SK-N-SH (cell line): ENCODE measurements around the gene PNPLA1. TPM values are rescaled to one million over a fixed set of nuclear protein-coding genes. Genes with fewer than 3 reads are reported as not detected.

Experiments used
- CTCF ChIA-PET: fragments of 300-600, 350-600 bp; formaldehyde crosslinking; extraction: SDS; loops from one replicate; lab custom pipeline; 2021; lab: Yijun Ruan, JAX
- POLR2A ChIA-PET: fragments of 350-600 bp; sonication (Branson Sonifier 250); formaldehyde crosslinking; extraction: SDS; loops from one replicate; lab custom pipeline; 2020; ENCODE audit warnings: antibody characterized with exemption, inconsistent platforms; lab: Yijun Ruan, JAX
- DNase-seq: peaks from one replicate; pipeline ENCODE4 v3.0.0; 2012
- H2AFZ ChIP-seq: fragments of 200-600 bp; sonication (generic); 2 replicates; pipeline ENCODE4 v1.8.1; 2016; ENCODE audit warnings: antibody characterized with exemption, mild to moderate bottlenecking, low read depth
- H3F3A ChIP-seq: fragments of 200-600 bp; sonication (generic); replicated peaks from 2 replicates; pipeline ENCODE3; 2016; ENCODE audit warnings: antibody characterized with exemption, mild to moderate bottlenecking; ENCODE audit not compliant: insufficient read depth
- H3K27ac ChIP-seq, 2 experiments: fragments of 200-500 bp in 1 of 2; fragments of 200-600 bp in 1 of 2; sonication (Bioruptor generic) in 1 of 2; sonication (generic), shearing (Covaris generic) in 1 of 2; 2 replicates each; pipeline versions ENCODE4 v1.5.1 to v1.6.1; 2014 to 2016; ENCODE audit warnings: low read depth in 2 of 2, inconsistent platforms in 1 of 2, low read length in 1 of 2, mild to moderate bottlenecking in 1 of 2, mixed read lengths in 1 of 2
- H3K27me3 ChIP-seq: fragments of 200-600 bp; sonication (generic), shearing (Covaris generic); 2 replicates; pipeline ENCODE4 v1.6.1; 2016; ENCODE audit warnings: mixed run types; ENCODE audit not compliant: insufficient read depth
- H3K36me3 ChIP-seq, 2 experiments: fragments of 200-500 bp in 1 of 2; fragments of 200-600 bp in 1 of 2; sonication (Bioruptor generic) in 1 of 2; sonication (generic) in 1 of 2; replicated peaks in 1 of 2; 2 replicates each; pipeline versions ENCODE3 to v1.5.1; 2014 to 2016; ENCODE audit warnings: low read length in 1 of 2, mild to moderate bottlenecking in 1 of 2; ENCODE audit not compliant: insufficient read depth in 2 of 2, control insufficient read depth in 1 of 2
- H3K4me1 ChIP-seq, 2 experiments: fragments of 200-500 bp in 1 of 2; fragments of 200-600 bp in 1 of 2; sonication (Bioruptor generic) in 1 of 2; sonication (generic), shearing (Covaris generic) in 1 of 2; 2 replicates each; pipeline versions ENCODE4 v1.5.1 to v1.6.1; 2014 to 2016; ENCODE audit warnings: low read depth in 1 of 2, low read length in 1 of 2, mixed run types in 1 of 2; ENCODE audit not compliant: insufficient read depth in 2 of 2, control insufficient read depth in 1 of 2
- H3K4me2 ChIP-seq: fragments of 200-600 bp; sonication (generic), shearing (Covaris generic); 2 replicates; pipeline ENCODE4 v1.6.1; 2017; ENCODE audit warnings: mixed run types
- H3K4me3 ChIP-seq, 2 experiments: fragments of 200-500 bp in 1 of 2; fragments of 200-600 bp in 1 of 2; sonication (Bioruptor generic) in 1 of 2; sonication (generic), shearing (Covaris generic) in 1 of 2; 2 replicates each; pipeline versions ENCODE4 v1.5.1 to v1.8.1; 2014 to 2016; ENCODE audit warnings: low read depth in 2 of 2, inconsistent platforms in 1 of 2, low read length in 1 of 2, mild to moderate bottlenecking in 1 of 2, mixed read lengths in 1 of 2, moderate library complexity in 1 of 2
- H3K79me2 ChIP-seq: fragments of 200-600 bp; sonication (generic); 2 replicates; pipeline ENCODE4 v1.8.1; 2017; ENCODE audit warnings: mild to moderate bottlenecking; ENCODE audit not compliant: insufficient read depth
- H3K9ac ChIP-seq: fragments of 200-600 bp; sonication (generic); 2 replicates; pipeline ENCODE4 v1.6.1; 2017; ENCODE audit warnings: mixed run types
- H3K9me2 ChIP-seq: fragments of 200-600 bp; sonication (generic); 2 replicates; pipeline ENCODE4 v1.6.1; 2017; ENCODE audit warnings: mixed run types
- H3K9me3 ChIP-seq: fragments of 200-600 bp; sonication (generic); 2 replicates; pipeline ENCODE4 v1.6.1; 2017; ENCODE audit warnings: mixed run types, mild to moderate bottlenecking, moderate library complexity
- H4K20me1 ChIP-seq: fragments of 200-600 bp; sonication (generic); 2 replicates; pipeline ENCODE4 v1.6.1; 2017; ENCODE audit warnings: mild to moderate bottlenecking, mixed run types; ENCODE audit not compliant: insufficient read depth
- CHD2 ChIP-seq: fragments of 150-350 bp; IDR thresholded peaks from 2 replicates; pipeline ENCODE4 v1.6.1; 2018; ENCODE audit warnings: low read length; ENCODE audit not compliant: partially characterized antibody
- EP300 ChIP-seq, 2 experiments: IDR thresholded peaks; 2 replicates each; pipeline versions ENCODE4 v1.4.0 to v1.6.1; 2012; ENCODE audit warnings: borderline replicate concordance in 1 of 2, low read depth in 1 of 2, low read length in 1 of 2
- FOXJ3 ChIP-seq: sonication (generic); formaldehyde crosslinking; IDR thresholded peaks from 2 replicates; pipeline ENCODE4 v1.5.1; 2020; ENCODE audit warnings: mild to moderate bottlenecking, missing genetic modification reagents
- RAD21 ChIP-seq: IDR thresholded peaks from 2 replicates; pipeline ENCODE4 v1.6.1; 2012; ENCODE audit warnings: mild to moderate bottlenecking, low read length
- RCOR1 ChIP-seq: fragments of 150-350 bp; IDR thresholded peaks from 2 replicates; pipeline ENCODE4 v1.6.1; 2017; ENCODE audit warnings: antibody characterized with exemption, low read length
- RXRA ChIP-seq: IDR thresholded peaks from 2 replicates; pipeline ENCODE4 v1.4.0; 2012; ENCODE audit warnings: low read depth, mild to moderate bottlenecking, borderline replicate concordance
- SMC3 ChIP-seq: IDR thresholded peaks from 2 replicates; pipeline ENCODE4 v1.6.1; 2012; ENCODE audit warnings: low read depth, low read length, improper control_type of control experiment
- TAF1 ChIP-seq: IDR thresholded peaks from 2 replicates; pipeline ENCODE4 v1.6.1; 2012; ENCODE audit warnings: low read depth, mild to moderate bottlenecking, low read length, moderate library complexity, borderline replicate concordance
- TEAD4 ChIP-seq: IDR thresholded peaks from 2 replicates; pipeline ENCODE4 v1.4.0; 2012; ENCODE audit warnings: mild to moderate bottlenecking, borderline replicate concordance; ENCODE audit not compliant: insufficient read depth
- YY1 ChIP-seq: IDR thresholded peaks from 2 replicates; pipeline ENCODE4 v1.4.0; 2012; ENCODE audit warnings: low read depth, mild to moderate bottlenecking
- WGBS: methylation state at CpG from one replicate; pipeline ENCODE4 v1.1.6; 2017; ENCODE audit warnings: low lambda C conversion rate; 5-methylcytosine and 5-hydroxymethylcytosine counted together
- polyA plus RNA-seq, 3 experiments: library from polyadenylated mRNA; depleted of rRNA; stranded (reverse); fragments of >200 nt; gene quantifications; 2 replicates each; pipeline ENCODE4 v1.2.3, GENCODE V29; 2012
- TF ChIP-seq, protein P1 (sequence below): IDR thresholded peaks from 2 replicates; pipeline ENCODE4 v1.4.0; 2012; ENCODE audit warnings: low read depth, borderline replicate concordance
- TF ChIP-seq, protein P2 (sequence below): IDR thresholded peaks from 2 replicates; pipeline ENCODE4 v1.6.1; 2012; ENCODE audit warnings: mild to moderate bottlenecking, low read depth, low read length, moderate library complexity
- TF ChIP-seq, protein P3 (sequence below): IDR thresholded peaks from 2 replicates; pipeline ENCODE4; 2012
- TF ChIP-seq, protein P4 (sequence below): fragments of 200-600 bp; sonication (generic); IDR thresholded peaks from 2 replicates; pipeline ENCODE4 v1.6.1; 2017; ENCODE audit warnings: antibody characterized with exemption, mild to moderate bottlenecking, moderate library complexity
- TF ChIP-seq, protein P5 (sequence below): IDR thresholded peaks from 2 replicates; pipeline ENCODE4 v1.4.0; 2012; ENCODE audit warnings: low read depth, borderline replicate concordance

The PNPLA1 gene
- polyA plus RNA-seq, 1 of the 3 experiments (the other 2 are of a cell fraction): not detected

DNA sequence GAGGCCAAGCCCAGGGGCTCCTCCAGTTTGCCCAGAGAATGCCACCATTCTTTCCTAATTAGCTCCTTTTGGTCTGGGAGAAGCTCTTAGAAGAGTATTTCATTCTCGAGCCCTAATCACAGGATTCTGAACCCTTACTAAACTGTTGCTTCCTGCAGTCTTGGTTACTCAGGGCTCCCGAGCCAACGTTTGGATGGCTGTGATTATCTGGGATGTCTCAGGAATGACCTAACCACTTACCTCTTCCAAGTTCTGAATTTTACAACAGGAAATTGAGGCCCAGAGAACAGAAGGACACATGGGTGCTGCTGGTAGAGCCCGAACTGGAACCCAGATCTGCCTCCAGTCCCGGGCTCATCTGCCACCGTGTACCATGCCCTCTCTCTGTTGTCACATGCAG, 22.2 kb upstream of the PNPLA1 start:
- Histone ChIP-seq H3K27ac (no peak overlapping the region), H3K4me2 (no peak overlapping the region), H3K36me3 (no peaks in the 10 kb centered on the region), H3K27me3 (no peaks in the 10 kb centered on the region), H3K4me3 (no peak overlapping the region), H3K79me2 (no peaks in the 10 kb centered on the region), H3F3A (no peaks in the 10 kb centered on the region), H3K9ac (no peak overlapping the region), H2AFZ (no peak overlapping the region), H3K9me3 (no peaks in the 10 kb centered on the region), H3K4me1 (peaks cover 0 to 18% of the 10 kb centered on the region in 2 experiments; a peak in 1 of 4 replicates), H3K9me2 (no peaks in the 10 kb centered on the region), H4K20me1 (no peaks in the 10 kb centered on the region)
- POLR2A ChIA-PET: no interaction called here
- CTCF ChIA-PET: no interaction called here
- TF ChIP-seq, protein P1, sequence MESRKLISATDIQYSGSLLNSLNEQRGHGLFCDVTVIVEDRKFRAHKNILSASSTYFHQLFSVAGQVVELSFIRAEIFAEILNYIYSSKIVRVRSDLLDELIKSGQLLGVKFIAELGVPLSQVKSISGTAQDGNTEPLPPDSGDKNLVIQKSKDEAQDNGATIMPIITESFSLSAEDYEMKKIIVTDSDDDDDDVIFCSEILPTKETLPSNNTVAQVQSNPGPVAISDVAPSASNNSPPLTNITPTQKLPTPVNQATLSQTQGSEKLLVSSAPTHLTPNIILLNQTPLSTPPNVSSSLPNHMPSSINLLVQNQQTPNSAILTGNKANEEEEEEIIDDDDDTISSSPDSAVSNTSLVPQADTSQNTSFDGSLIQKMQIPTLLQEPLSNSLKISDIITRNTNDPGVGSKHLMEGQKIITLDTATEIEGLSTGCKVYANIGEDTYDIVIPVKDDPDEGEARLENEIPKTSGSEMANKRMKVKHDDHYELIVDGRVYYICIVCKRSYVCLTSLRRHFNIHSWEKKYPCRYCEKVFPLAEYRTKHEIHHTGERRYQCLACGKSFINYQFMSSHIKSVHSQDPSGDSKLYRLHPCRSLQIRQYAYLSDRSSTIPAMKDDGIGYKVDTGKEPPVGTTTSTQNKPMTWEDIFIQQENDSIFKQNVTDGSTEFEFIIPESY: no peak
- TF ChIP-seq YY1: no peak
- TF ChIP-seq FOXJ3 (CRISPR knock-in tag): no peak
- TF ChIP-seq, protein P2, sequence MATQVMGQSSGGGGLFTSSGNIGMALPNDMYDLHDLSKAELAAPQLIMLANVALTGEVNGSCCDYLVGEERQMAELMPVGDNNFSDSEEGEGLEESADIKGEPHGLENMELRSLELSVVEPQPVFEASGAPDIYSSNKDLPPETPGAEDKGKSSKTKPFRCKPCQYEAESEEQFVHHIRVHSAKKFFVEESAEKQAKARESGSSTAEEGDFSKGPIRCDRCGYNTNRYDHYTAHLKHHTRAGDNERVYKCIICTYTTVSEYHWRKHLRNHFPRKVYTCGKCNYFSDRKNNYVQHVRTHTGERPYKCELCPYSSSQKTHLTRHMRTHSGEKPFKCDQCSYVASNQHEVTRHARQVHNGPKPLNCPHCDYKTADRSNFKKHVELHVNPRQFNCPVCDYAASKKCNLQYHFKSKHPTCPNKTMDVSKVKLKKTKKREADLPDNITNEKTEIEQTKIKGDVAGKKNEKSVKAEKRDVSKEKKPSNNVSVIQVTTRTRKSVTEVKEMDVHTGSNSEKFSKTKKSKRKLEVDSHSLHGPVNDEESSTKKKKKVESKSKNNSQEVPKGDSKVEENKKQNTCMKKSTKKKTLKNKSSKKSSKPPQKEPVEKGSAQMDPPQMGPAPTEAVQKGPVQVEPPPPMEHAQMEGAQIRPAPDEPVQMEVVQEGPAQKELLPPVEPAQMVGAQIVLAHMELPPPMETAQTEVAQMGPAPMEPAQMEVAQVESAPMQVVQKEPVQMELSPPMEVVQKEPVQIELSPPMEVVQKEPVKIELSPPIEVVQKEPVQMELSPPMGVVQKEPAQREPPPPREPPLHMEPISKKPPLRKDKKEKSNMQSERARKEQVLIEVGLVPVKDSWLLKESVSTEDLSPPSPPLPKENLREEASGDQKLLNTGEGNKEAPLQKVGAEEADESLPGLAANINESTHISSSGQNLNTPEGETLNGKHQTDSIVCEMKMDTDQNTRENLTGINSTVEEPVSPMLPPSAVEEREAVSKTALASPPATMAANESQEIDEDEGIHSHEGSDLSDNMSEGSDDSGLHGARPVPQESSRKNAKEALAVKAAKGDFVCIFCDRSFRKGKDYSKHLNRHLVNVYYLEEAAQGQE: no peak
- no peak for TF ChIP-seq EP300 (IDR thresholded peaks at IDR 0.05; ENCODE audit: borderline replicate concordance in 1 of 2, low read depth in 1 of 2, low read length in 1 of 2)
- TF ChIP-seq RAD21: no peak
- no peak for TF ChIP-seq TAF1
- no peak for TF ChIP-seq RCOR1
- TF ChIP-seq TEAD4: no peak
- TF ChIP-seq, protein P3, sequence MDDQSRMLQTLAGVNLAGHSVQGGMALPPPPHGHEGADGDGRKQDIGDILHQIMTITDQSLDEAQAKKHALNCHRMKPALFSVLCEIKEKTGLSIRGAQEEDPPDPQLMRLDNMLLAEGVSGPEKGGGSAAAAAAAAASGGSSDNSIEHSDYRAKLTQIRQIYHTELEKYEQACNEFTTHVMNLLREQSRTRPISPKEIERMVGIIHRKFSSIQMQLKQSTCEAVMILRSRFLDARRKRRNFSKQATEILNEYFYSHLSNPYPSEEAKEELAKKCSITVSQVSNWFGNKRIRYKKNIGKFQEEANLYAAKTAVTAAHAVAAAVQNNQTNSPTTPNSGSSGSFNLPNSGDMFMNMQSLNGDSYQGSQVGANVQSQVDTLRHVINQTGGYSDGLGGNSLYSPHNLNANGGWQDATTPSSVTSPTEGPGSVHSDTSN: no peak
- TF ChIP-seq, protein P4, sequence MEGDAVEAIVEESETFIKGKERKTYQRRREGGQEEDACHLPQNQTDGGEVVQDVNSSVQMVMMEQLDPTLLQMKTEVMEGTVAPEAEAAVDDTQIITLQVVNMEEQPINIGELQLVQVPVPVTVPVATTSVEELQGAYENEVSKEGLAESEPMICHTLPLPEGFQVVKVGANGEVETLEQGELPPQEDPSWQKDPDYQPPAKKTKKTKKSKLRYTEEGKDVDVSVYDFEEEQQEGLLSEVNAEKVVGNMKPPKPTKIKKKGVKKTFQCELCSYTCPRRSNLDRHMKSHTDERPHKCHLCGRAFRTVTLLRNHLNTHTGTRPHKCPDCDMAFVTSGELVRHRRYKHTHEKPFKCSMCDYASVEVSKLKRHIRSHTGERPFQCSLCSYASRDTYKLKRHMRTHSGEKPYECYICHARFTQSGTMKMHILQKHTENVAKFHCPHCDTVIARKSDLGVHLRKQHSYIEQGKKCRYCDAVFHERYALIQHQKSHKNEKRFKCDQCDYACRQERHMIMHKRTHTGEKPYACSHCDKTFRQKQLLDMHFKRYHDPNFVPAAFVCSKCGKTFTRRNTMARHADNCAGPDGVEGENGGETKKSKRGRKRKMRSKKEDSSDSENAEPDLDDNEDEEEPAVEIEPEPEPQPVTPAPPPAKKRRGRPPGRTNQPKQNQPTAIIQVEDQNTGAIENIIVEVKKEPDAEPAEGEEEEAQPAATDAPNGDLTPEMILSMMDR: no peak
- no peak for TF ChIP-seq RXRA
- TF ChIP-seq, protein P5, sequence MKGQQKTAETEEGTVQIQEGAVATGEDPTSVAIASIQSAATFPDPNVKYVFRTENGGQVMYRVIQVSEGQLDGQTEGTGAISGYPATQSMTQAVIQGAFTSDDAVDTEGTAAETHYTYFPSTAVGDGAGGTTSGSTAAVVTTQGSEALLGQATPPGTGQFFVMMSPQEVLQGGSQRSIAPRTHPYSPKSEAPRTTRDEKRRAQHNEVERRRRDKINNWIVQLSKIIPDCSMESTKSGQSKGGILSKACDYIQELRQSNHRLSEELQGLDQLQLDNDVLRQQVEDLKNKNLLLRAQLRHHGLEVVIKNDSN: no peak
- no peak for TF ChIP-seq CHD2
- no peak for TF ChIP-seq SMC3
- DNase-seq: no peak
- 87% methylated on average over 6 of the region's 6 CpGs for WGBS
